ENCODE measurements around the gene TEC.
"Not testable (repeated sequence)": the region's sequence is repeated elsewhere in the genome, so short reads cannot be mapped to it uniquely, and the experiment has no call there.

TEC gene

GRCh38 chr4:48247878-48248558 is 21.6 kb downstream of the TEC start:
- DNase-seq, result no peak
- in situ Hi-C loops (cut with HindIII; ENCODE audit: low pct_ligation_motif_present, low pct_unique_long_range_greater_than_20kb, low sequenced_read_pairs), result no loop called here

- in situ Hi-C loops (cut with HindIII; ENCODE audit: low pct_ligation_motif_present, low pct_unique_long_range_greater_than_20kb, low sequenced_read_pairs), result no loop called here
- DNase-seq, result no peak
Measured at GRCh38 chr4:48247142-48247877, 22.3 kb downstream of the TEC start.

- in situ Hi-C loops (cut with HindIII; ENCODE audit: low pct_ligation_motif_present, low pct_unique_long_range_greater_than_20kb, low sequenced_read_pairs), result no loop called here
Measured at GRCh38 chr4:48244665-48245064, 25.0 kb downstream of the TEC start.

GRCh38 chr4:48243887-48244286 is 25.8 kb downstream of the TEC start:
- in situ Hi-C loops (cut with HindIII; ENCODE audit: low pct_ligation_motif_present, low pct_unique_long_range_greater_than_20kb, low sequenced_read_pairs), result no loop called here
- no peak for DNase-seq

More at GRCh38 chr4:48244665-48245064, 25.0 kb downstream of the TEC start:
- no peak for DNase-seq

- in situ Hi-C loops (cut with HindIII; ENCODE audit: low pct_ligation_motif_present, low pct_unique_long_range_greater_than_20kb, low sequenced_read_pairs), result no loop called here
- DNase-seq, result no peak
Measured at GRCh38 chr4:48243429-48243828, 26.2 kb downstream of the TEC start.

- DNase-seq, result no peak
- in situ Hi-C loops (cut with HindIII; ENCODE audit: low pct_ligation_motif_present, low pct_unique_long_range_greater_than_20kb, low sequenced_read_pairs), result no loop called here
Measured at GRCh38 chr4:48242511-48243195, 27.0 kb downstream of the TEC start.

GRCh38 chr4:48241731-48242130 is 27.9 kb downstream of the TEC start:
- no peak for DNase-seq

GRCh38 chr4:48237996-48238645 is 31.5 kb downstream of the TEC start:
- in situ Hi-C loops (cut with HindIII; ENCODE audit: low pct_ligation_motif_present, low pct_unique_long_range_greater_than_20kb, low sequenced_read_pairs), result no loop called here
- no peak for DNase-seq

More at GRCh38 chr4:48241731-48242130, 27.9 kb downstream of the TEC start:
- in situ Hi-C loops (cut with HindIII; ENCODE audit: low pct_ligation_motif_present, low pct_unique_long_range_greater_than_20kb, low sequenced_read_pairs), result no loop called here

GRCh38 chr4:48235050-48235449 is 34.6 kb downstream of the TEC start:
- DNase-seq, result no peak
- in situ Hi-C loops (cut with HindIII; ENCODE audit: low pct_ligation_motif_present, low pct_unique_long_range_greater_than_20kb, low sequenced_read_pairs), result no loop called here

- no peak for DNase-seq
- in situ Hi-C loops (cut with HindIII; ENCODE audit: low pct_ligation_motif_present, low pct_unique_long_range_greater_than_20kb, low sequenced_read_pairs), result no loop called here
Measured at GRCh38 chr4:48234575-48234974, 35.1 kb downstream of the TEC start.

- no peak for DNase-seq
- in situ Hi-C loops (cut with HindIII; ENCODE audit: low pct_ligation_motif_present, low pct_unique_long_range_greater_than_20kb, low sequenced_read_pairs), result no loop called here
Measured at GRCh38 chr4:48228949-48229348, 40.7 kb downstream of the TEC start.

- DNase-seq, result no peak
- in situ Hi-C loops (cut with HindIII; ENCODE audit: low pct_ligation_motif_present, low pct_unique_long_range_greater_than_20kb, low sequenced_read_pairs), result no loop called here
Measured at GRCh38 chr4:48227662-48228061, 42.0 kb downstream of the TEC start.

- in situ Hi-C loops (cut with HindIII; ENCODE audit: low pct_ligation_motif_present, low pct_unique_long_range_greater_than_20kb, low sequenced_read_pairs), result no loop called here
Measured at GRCh38 chr4:48226199-48226598, 43.4 kb downstream of the TEC start.

GRCh38 chr4:48225368-48226141 is 44.1 kb downstream of the TEC start:
- no peak for DNase-seq
- in situ Hi-C loops (cut with HindIII; ENCODE audit: low pct_ligation_motif_present, low pct_unique_long_range_greater_than_20kb, low sequenced_read_pairs), result no loop called here

More at GRCh38 chr4:48226199-48226598, 43.4 kb downstream of the TEC start:
- no peak for DNase-seq

- DNase-seq, result no peak
- in situ Hi-C loops (cut with HindIII; ENCODE audit: low pct_ligation_motif_present, low pct_unique_long_range_greater_than_20kb, low sequenced_read_pairs), result no loop called here
Measured at GRCh38 chr4:48224606-48225005, 45.0 kb downstream of the TEC start.

- DNase-seq, result peak; percentile 51
- in situ Hi-C loops (cut with HindIII; ENCODE audit: low pct_ligation_motif_present, low pct_unique_long_range_greater_than_20kb, low sequenced_read_pairs), result no loop called here
Measured at GRCh38 chr4:48223633-48224295, 45.9 kb downstream of the TEC start.

- in situ Hi-C loops (cut with HindIII; ENCODE audit: low pct_ligation_motif_present, low pct_unique_long_range_greater_than_20kb, low sequenced_read_pairs), result no loop called here
- DNase-seq, result peak; percentile 54
Measured at GRCh38 chr4:48222491-48222890, 47.1 kb downstream of the TEC start.

GRCh38 chr4:48219430-48219829 is 50.2 kb downstream of the TEC start:
- DNase-seq; in situ Hi-C loops (cut with HindIII; ENCODE audit: low pct_ligation_motif_present, low pct_unique_long_range_greater_than_20kb, low sequenced_read_pairs): not testable (repeated sequence)
